GM23338 (cell line): ENCODE results near the gene GLS. TPM values are rescaled to one million over a fixed set of nuclear protein-coding genes. Genes with fewer than 3 reads are reported as not detected.

Experiments
- ATAC-seq: fragments of 200-7000 bp; cut with Tn5 transposase; 3 replicates; pipeline ENCODE4 v1.9.1; 2020
- DNase-seq: peaks from one replicate; pipeline ENCODE4 v3.0.0-alpha.2; 2015; ENCODE audit warnings: low spot score
- H2AFZ ChIP-seq: fragments of 200-600 bp; sonication (generic); 2 replicates; pipeline ENCODE4 v1.8.0; 2016; ENCODE audit warnings: antibody characterized with exemption, mild to moderate bottlenecking, moderate library complexity
- H3F3A ChIP-seq: fragments of 200-600 bp; sonication (generic); replicated peaks from 2 replicates; pipeline ENCODE4 v1.8.0; 2017; ENCODE audit warnings: antibody characterized with exemption, mixed run types, low read depth
- H3K27ac ChIP-seq: fragments of 200-600 bp; sonication (generic); 2 replicates; pipeline ENCODE4 v1.6.1; 2016; ENCODE audit warnings: low read depth
- H3K27me3 ChIP-seq: fragments of 200-600 bp; sonication (generic); 2 replicates; pipeline ENCODE4 v1.8.0; 2016; ENCODE audit warnings: mild to moderate bottlenecking, mixed run types, moderate library complexity; ENCODE audit not compliant: insufficient read depth
- H3K36me3 ChIP-seq: fragments of 200-600 bp; sonication (generic); 2 replicates; pipeline ENCODE4 v1.8.0; 2016; ENCODE audit warnings: mild to moderate bottlenecking; ENCODE audit not compliant: insufficient read depth
- H3K4me1 ChIP-seq: fragments of 200-600 bp; sonication (generic); 2 replicates; pipeline ENCODE4 v1.8.0; 2016; ENCODE audit warnings: mild to moderate bottlenecking, moderate library complexity; ENCODE audit not compliant: insufficient read depth
- H3K4me2 ChIP-seq: fragments of 200-600 bp; sonication (generic); 2 replicates; pipeline ENCODE4 v1.7.1; 2017; ENCODE audit warnings: mixed run types
- H3K4me3 ChIP-seq: fragments of 200-600 bp; sonication (generic); 2 replicates; pipeline ENCODE4 v1.6.1; 2016; ENCODE audit warnings: mixed run types
- H3K79me2 ChIP-seq: fragments of 200-600 bp; sonication (generic); replicated peaks from 2 replicates; pipeline ENCODE4 v1.8.0; 2017; ENCODE audit warnings: mild to moderate bottlenecking; ENCODE audit not compliant: insufficient read depth
- H3K9me2 ChIP-seq: fragments of 200-600 bp; sonication (generic); 2 replicates; pipeline ENCODE4 v1.8.0; 2017; ENCODE audit not compliant: insufficient read depth
- H4K20me1 ChIP-seq: fragments of 200-600 bp; sonication (generic); replicated peaks from 2 replicates; pipeline ENCODE4 v1.8.0; 2017; ENCODE audit warnings: mild to moderate bottlenecking; ENCODE audit not compliant: insufficient read depth
- H3K27ac Mint-ChIP-seq: 2 replicates; pipeline ENCODE4 v1.8.0; 2020; ENCODE audit warnings: inconsistent platforms, mild to moderate bottlenecking, moderate library complexity, mixed read lengths
- H3K27me3 Mint-ChIP-seq: 3 replicates; pipeline ENCODE4 v1.8.0; 2022; ENCODE audit warnings: low read depth, mild to moderate bottlenecking, moderate library complexity, mixed read lengths, inconsistent platforms; ENCODE audit not compliant: insufficient read depth, poor library complexity
- H3K36me3 Mint-ChIP-seq: 3 replicates; pipeline ENCODE4 v1.8.0; 2021; ENCODE audit warnings: low read depth, mild to moderate bottlenecking, inconsistent platforms, moderate library complexity, mixed read lengths
- H3K4me1 Mint-ChIP-seq: 3 replicates; pipeline ENCODE4 v1.8.0; 2020; ENCODE audit warnings: mild to moderate bottlenecking, inconsistent platforms, mixed read lengths
- H3K4me3 Mint-ChIP-seq: 3 replicates; pipeline ENCODE4 v1.8.0; 2021; ENCODE audit warnings: moderate library complexity, mild to moderate bottlenecking, inconsistent platforms, mixed read lengths
- H3K9me3 Mint-ChIP-seq: 3 replicates; pipeline ENCODE4 v1.8.0; 2020; ENCODE audit warnings: moderate library complexity, mild to moderate bottlenecking, inconsistent platforms, mixed read lengths
- CREB1 ChIP-seq: fragments of 250-450 bp; sonication (Bioruptor Pico); IDR thresholded peaks from 2 replicates; pipeline ENCODE4 v1.5.0; 2020; ENCODE audit warnings: low read depth, mild to moderate bottlenecking, moderate library complexity
- EZH2 ChIP-seq: fragments of 200-600 bp; sonication (generic); IDR thresholded peaks from one replicate; pipeline ENCODE4 v1.8.0; 2017; ENCODE audit warnings: antibody characterized with exemption, mild to moderate bottlenecking, low read depth; ENCODE audit not compliant: unreplicated experiment
- EZH2phosphoT487 ChIP-seq: fragments of 200-600 bp; sonication (generic); IDR thresholded peaks from one replicate; pipeline ENCODE4 v1.8.1; 2018; ENCODE audit warnings: antibody characterized with exemption; ENCODE audit not compliant: unreplicated experiment
- JUNB ChIP-seq: IDR thresholded peaks from one replicate; pipeline ENCODE4 v1.6.1; 2016; ENCODE audit warnings: antibody characterized with exemption; ENCODE audit not compliant: unreplicated experiment
- NANOG ChIP-seq: IDR thresholded peaks from 2 replicates; pipeline ENCODE4 v1.6.1; 2016; ENCODE audit warnings: antibody characterized with exemption, borderline replicate concordance
- POLR2AphosphoS5 ChIP-seq: IDR thresholded peaks from 2 replicates; pipeline ENCODE4 v1.6.1; 2016; ENCODE audit warnings: antibody characterized with exemption, low read depth
- STAT1 ChIP-seq: IDR thresholded peaks from one replicate; pipeline ENCODE4 v1.6.1; 2016; ENCODE audit warnings: antibody characterized with exemption; ENCODE audit not compliant: unreplicated experiment
- ZNF114 ChIP-seq: fragments of 250-450 bp; sonication (Bioruptor Pico); IDR thresholded peaks from 2 replicates; pipeline ENCODE4 v1.5.0; 2020; ENCODE audit warnings: mild to moderate bottlenecking, moderate library complexity
- ZNF331 ChIP-seq: fragments of 250-450 bp; sonication (Bioruptor Pico); IDR thresholded peaks from 2 replicates; pipeline ENCODE4 v1.5.0; 2020; ENCODE audit warnings: low read depth, mild to moderate bottlenecking, moderate library complexity
- polyA plus RNA-seq: library from polyadenylated mRNA; unstranded; fragments of >200 nt; fragmentation: Nextera tagmentation; extraction: Ambion mirVana; gene quantifications from 2 replicates; pipeline ENCODE4 v1.2.1, GENCODE V29; 2016
- total RNA-seq: library from RNA; depleted of rRNA; stranded (reverse); fragments of >200 nt; shearing (Covaris generic); gene quantifications from 2 replicates; pipeline ENCODE4 v1.2.3, GENCODE V29; 2014
- TF ChIP-seq, protein P1 (sequence below), 2 experiments: fragments of 200-600 bp in 1 of 2; sonication (generic) in 1 of 2; conservative IDR thresholded peaks; 2 replicates each; pipeline versions ENCODE4 v1.5.1 to v1.6.1; 2016 to 2017; ENCODE audit warnings: antibody characterized with exemption in 2 of 2, low read depth in 2 of 2, mild to moderate bottlenecking in 2 of 2, moderate library complexity in 1 of 2
- TF ChIP-seq, protein P2 (sequence below): IDR thresholded peaks from one replicate; pipeline ENCODE4 v1.6.1; 2018; ENCODE audit warnings: antibody characterized with exemption; ENCODE audit not compliant: unreplicated experiment
- TF ChIP-seq, protein P3 (sequence below): IDR thresholded peaks from 2 replicates; pipeline ENCODE4 v1.6.1; 2016; ENCODE audit warnings: antibody characterized with exemption

Gene GLS
- total and polyA plus RNA-seq, 2 experiments from 2014 or later: 38.1 to 172 TPM

DNA sequence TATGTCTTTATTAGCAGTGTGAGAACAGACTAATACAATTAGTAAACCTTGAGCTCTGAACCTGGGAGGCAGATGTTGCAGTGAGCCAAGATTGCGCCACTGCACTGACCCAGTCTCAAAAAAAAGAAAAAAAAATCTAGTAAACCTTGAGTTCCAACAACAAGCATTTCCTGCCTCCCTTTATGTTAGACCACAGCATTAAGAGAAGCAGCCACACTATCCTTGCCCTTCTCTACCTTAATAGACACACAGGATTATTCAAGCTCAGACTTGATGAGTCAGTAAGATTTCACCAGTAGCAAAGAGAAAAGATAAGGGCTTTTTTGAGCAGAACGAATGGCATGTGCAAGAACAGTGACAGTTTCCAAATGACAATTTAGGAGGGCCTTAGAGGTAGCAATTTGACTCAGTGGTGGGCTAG lies 18.0 kb upstream of the GLS start:
- H3K36me3 ChIP-seq: no peaks in the 10 kb centered on the region
- H3K27me3 ChIP-seq: no peaks in the 10 kb centered on the region
- no peaks in the 10 kb centered on the region for H3K9me2 ChIP-seq
- Mint-ChIP-seq H3K27me3 (peaks cover 6% of the 10 kb centered on the region), H3K9me3 (peaks cover 16% of the 10 kb centered on the region), H3K36me3 (peaks cover 20% of the 10 kb centered on the region; the same call in 2 of the 3 replicates), H3K4me1 (peaks cover 49% of the 10 kb centered on the region), H3K27ac (peak overlapping the region; percentile 95; the same call in 1 of the 2 replicates), H3K4me3 (no peak overlapping the region)
- H2AFZ ChIP-seq: no peak overlapping the region
- H3F3A ChIP-seq: peaks cover 6% of the 10 kb centered on the region; the same call in 1 of the 2 replicates
- DNase-seq: no peak
- peaks cover 34% of the 10 kb centered on the region for H3K4me1 ChIP-seq
- H3K4me3 ChIP-seq: no peak overlapping the region
- no peak for ATAC-seq
- peak overlapping the region; percentile 87 for H3K27ac ChIP-seq
- H3K4me2 ChIP-seq: peak overlapping the region; percentile 17; the same call in 1 of the 2 replicates
- no peaks in the 10 kb centered on the region for H3K79me2 ChIP-seq
- no peaks in the 10 kb centered on the region for H4K20me1 ChIP-seq
- TF ChIP-seq, protein P1, sequence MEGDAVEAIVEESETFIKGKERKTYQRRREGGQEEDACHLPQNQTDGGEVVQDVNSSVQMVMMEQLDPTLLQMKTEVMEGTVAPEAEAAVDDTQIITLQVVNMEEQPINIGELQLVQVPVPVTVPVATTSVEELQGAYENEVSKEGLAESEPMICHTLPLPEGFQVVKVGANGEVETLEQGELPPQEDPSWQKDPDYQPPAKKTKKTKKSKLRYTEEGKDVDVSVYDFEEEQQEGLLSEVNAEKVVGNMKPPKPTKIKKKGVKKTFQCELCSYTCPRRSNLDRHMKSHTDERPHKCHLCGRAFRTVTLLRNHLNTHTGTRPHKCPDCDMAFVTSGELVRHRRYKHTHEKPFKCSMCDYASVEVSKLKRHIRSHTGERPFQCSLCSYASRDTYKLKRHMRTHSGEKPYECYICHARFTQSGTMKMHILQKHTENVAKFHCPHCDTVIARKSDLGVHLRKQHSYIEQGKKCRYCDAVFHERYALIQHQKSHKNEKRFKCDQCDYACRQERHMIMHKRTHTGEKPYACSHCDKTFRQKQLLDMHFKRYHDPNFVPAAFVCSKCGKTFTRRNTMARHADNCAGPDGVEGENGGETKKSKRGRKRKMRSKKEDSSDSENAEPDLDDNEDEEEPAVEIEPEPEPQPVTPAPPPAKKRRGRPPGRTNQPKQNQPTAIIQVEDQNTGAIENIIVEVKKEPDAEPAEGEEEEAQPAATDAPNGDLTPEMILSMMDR (conservative IDR thresholded peaks at IDR 0.05; ENCODE audit: low read depth in 2 of 2): no peak
- TF ChIP-seq, protein P2, sequence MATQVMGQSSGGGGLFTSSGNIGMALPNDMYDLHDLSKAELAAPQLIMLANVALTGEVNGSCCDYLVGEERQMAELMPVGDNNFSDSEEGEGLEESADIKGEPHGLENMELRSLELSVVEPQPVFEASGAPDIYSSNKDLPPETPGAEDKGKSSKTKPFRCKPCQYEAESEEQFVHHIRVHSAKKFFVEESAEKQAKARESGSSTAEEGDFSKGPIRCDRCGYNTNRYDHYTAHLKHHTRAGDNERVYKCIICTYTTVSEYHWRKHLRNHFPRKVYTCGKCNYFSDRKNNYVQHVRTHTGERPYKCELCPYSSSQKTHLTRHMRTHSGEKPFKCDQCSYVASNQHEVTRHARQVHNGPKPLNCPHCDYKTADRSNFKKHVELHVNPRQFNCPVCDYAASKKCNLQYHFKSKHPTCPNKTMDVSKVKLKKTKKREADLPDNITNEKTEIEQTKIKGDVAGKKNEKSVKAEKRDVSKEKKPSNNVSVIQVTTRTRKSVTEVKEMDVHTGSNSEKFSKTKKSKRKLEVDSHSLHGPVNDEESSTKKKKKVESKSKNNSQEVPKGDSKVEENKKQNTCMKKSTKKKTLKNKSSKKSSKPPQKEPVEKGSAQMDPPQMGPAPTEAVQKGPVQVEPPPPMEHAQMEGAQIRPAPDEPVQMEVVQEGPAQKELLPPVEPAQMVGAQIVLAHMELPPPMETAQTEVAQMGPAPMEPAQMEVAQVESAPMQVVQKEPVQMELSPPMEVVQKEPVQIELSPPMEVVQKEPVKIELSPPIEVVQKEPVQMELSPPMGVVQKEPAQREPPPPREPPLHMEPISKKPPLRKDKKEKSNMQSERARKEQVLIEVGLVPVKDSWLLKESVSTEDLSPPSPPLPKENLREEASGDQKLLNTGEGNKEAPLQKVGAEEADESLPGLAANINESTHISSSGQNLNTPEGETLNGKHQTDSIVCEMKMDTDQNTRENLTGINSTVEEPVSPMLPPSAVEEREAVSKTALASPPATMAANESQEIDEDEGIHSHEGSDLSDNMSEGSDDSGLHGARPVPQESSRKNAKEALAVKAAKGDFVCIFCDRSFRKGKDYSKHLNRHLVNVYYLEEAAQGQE: no peak
- TF ChIP-seq JUNB (no peak), ZNF114 (CRISPR knock-in tag) (no peak), EZH2phosphoT487 (no peak), CREB1 (no peak), STAT1 (no peak), ZNF331 (CRISPR knock-in tag) (no peak), EZH2 (no peak), NANOG (no peak), POLR2AphosphoS5 (no peak)
- TF ChIP-seq, protein P3, sequence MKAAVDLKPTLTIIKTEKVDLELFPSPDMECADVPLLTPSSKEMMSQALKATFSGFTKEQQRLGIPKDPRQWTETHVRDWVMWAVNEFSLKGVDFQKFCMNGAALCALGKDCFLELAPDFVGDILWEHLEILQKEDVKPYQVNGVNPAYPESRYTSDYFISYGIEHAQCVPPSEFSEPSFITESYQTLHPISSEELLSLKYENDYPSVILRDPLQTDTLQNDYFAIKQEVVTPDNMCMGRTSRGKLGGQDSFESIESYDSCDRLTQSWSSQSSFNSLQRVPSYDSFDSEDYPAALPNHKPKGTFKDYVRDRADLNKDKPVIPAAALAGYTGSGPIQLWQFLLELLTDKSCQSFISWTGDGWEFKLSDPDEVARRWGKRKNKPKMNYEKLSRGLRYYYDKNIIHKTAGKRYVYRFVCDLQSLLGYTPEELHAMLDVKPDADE: no peak
